Measurements from ENCODE around the gene GALNT12.

DNA sequence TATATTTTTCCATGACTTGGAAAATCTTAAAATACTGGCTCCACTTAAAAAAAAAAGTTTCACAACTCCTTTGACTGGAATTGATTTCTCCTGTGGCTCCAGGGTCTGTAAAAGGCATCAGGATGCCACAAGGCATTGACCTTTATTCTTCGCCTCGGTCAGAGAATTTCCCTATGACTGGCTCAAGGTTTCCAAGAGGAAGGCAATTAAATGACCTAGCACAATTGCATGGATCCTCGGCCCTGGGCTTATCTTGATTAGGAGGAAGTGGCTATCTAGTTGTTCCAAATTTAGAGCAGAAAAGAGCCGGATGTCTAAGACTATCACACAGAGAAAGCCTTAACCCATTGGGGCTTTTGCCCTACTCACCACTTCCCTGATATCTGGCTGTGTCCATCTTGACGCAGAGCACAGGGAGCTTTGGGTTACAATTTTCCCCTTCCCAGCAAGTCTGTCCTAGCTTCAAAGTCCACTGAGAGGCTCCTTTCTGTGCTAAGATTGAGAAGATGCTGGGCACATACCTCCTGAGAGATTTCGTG is 79.3 kb downstream of the GALNT12 start:
- TF ChIP-seq SIN3A (IDR thresholded peaks at IDR 0.05; ENCODE audit: low read depth) (no peak), POLR2A (IDR thresholded peaks at IDR 0.05; ENCODE audit: borderline replicate concordance, extremely low read depth, insufficient read depth, insufficient read length) (no peak), EZH2phosphoT487 (IDR thresholded peaks at IDR 0.05; ENCODE audit: borderline replicate concordance) (no peak)
- TF ChIP-seq, protein P1, sequence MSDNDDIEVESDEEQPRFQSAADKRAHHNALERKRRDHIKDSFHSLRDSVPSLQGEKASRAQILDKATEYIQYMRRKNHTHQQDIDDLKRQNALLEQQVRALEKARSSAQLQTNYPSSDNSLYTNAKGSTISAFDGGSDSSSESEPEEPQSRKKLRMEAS (IDR thresholded peaks at IDR 0.05) = no peak
- TF ChIP-seq, protein P2, sequence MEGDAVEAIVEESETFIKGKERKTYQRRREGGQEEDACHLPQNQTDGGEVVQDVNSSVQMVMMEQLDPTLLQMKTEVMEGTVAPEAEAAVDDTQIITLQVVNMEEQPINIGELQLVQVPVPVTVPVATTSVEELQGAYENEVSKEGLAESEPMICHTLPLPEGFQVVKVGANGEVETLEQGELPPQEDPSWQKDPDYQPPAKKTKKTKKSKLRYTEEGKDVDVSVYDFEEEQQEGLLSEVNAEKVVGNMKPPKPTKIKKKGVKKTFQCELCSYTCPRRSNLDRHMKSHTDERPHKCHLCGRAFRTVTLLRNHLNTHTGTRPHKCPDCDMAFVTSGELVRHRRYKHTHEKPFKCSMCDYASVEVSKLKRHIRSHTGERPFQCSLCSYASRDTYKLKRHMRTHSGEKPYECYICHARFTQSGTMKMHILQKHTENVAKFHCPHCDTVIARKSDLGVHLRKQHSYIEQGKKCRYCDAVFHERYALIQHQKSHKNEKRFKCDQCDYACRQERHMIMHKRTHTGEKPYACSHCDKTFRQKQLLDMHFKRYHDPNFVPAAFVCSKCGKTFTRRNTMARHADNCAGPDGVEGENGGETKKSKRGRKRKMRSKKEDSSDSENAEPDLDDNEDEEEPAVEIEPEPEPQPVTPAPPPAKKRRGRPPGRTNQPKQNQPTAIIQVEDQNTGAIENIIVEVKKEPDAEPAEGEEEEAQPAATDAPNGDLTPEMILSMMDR (IDR thresholded peaks at IDR 0.05 in 2 of 3, conservative IDR thresholded peaks at IDR 0.05 in 1 of 3; ENCODE audit: borderline replicate concordance in 1 of 3, insufficient read depth in 1 of 3, low read depth in 2 of 3, low read length in 2 of 3) = no peak
